Endothelial cell of umbilical vein (primary cell): ENCODE measurements around the gene WDR5. TPM values are rescaled to one million over a fixed set of nuclear protein-coding genes. Genes with fewer than 3 reads are reported as not detected.

Source experiments
- BruUV-seq: library from RNA; stranded (reverse); fragments of 400-500 nt; replicated peaks from 2 replicates; lab custom pipeline; 2021; lab: Mats Ljungman, UMichigan
- CTCF ChIA-PET: fragments of 300-600, 350-600 bp; sonication (Branson Sonifier 250); formaldehyde crosslinking; loops from one replicate; lab custom pipeline; 2021; ENCODE audit warnings: antibody characterized with exemption, inconsistent platforms; lab: Charles Lee
- POLR2A ChIA-PET: fragments of 300-600, 350-600 bp; sonication (Branson Sonifier 250); formaldehyde crosslinking; loops from one replicate; lab custom pipeline; 2021; ENCODE audit warnings: antibody characterized with exemption, inconsistent platforms; lab: Charles Lee
- DNase-seq: peaks from one replicate; pipeline ENCODE4 v3.0.0-alpha.2; 2011; ENCODE audit warnings: low read depth, low spot score
- FAIRE-seq: peaks from 2 replicates; lab custom pipeline; 2011; peaks lifted over from hg19 to GRCh38; lab: Jason Lieb, UNC
- H2AFZ ChIP-seq: 2 replicates; pipeline ENCODE4 v1.6.0; 2012; ENCODE audit warnings: low read depth, low read length, control low read depth, inconsistent platforms
- H3K27ac ChIP-seq: 2 replicates; pipeline ENCODE4 v1.5.1; 2011; ENCODE audit warnings: low read depth, mild to moderate bottlenecking, control low read depth, low read length, moderate library complexity; ENCODE audit not compliant: insufficient read depth
- H3K27me3 ChIP-seq, 2 experiments: 2 replicates each; pipeline versions ENCODE4 v1.6.0 to v1.6.1; 2011; ENCODE audit warnings: low read length in 2 of 2, mixed read lengths in 1 of 2; ENCODE audit not compliant: control insufficient read depth in 2 of 2, insufficient read depth in 2 of 2
- H3K36me3 ChIP-seq, 2 experiments: 2 replicates in 1 of 2; 3 replicates in 1 of 2; pipeline ENCODE4 v1.5.1; 2011; ENCODE audit warnings: low read length in 2 of 2, mild to moderate bottlenecking in 1 of 2, moderate library complexity in 1 of 2; ENCODE audit not compliant: control insufficient read depth in 2 of 2, insufficient read depth in 2 of 2; ENCODE audit errors: extremely low read depth in 1 of 2
- H3K4me1 ChIP-seq: 3 replicates; pipeline ENCODE4 v1.5.1; 2011; ENCODE audit warnings: mild to moderate bottlenecking, low read length; ENCODE audit not compliant: control insufficient read depth, insufficient read depth; ENCODE audit errors: extremely low read depth
- H3K4me2 ChIP-seq: 2 replicates; pipeline ENCODE4 v1.6.1; 2011; ENCODE audit warnings: low read length, control low read depth, mixed read lengths; ENCODE audit not compliant: insufficient read depth
- H3K4me3 ChIP-seq, 3 experiments: fragments of 200-600 bp in 1 of 3; sonication (generic), shearing (Covaris generic) in 1 of 3; replicated peaks in 1 of 3; 2 replicates each; pipeline ENCODE4 v1.5.1; 2011 to 2016; ENCODE audit warnings: control low read depth in 3 of 3, low read length in 3 of 3, mild to moderate bottlenecking in 2 of 3, inconsistent platforms in 1 of 3, low read depth in 1 of 3, moderate library complexity in 1 of 3; ENCODE audit not compliant: insufficient read depth in 1 of 3
- H3K79me2 ChIP-seq: 2 replicates; pipeline ENCODE4 v1.6.0; 2012; ENCODE audit warnings: low read length, inconsistent platforms; ENCODE audit not compliant: control insufficient read depth, insufficient read depth
- H3K9ac ChIP-seq: replicated peaks from 2 replicates; pipeline ENCODE3; 2011; ENCODE audit warnings: low read length, control low read depth; ENCODE audit not compliant: insufficient read depth; ENCODE audit errors: extremely low read depth
- H3K9me1 ChIP-seq: replicated peaks from 3 replicates; pipeline ENCODE4 v1.6.0; 2011; ENCODE audit warnings: mild to moderate bottlenecking, low read length; ENCODE audit not compliant: control insufficient read depth, insufficient read depth; ENCODE audit errors: extremely low read depth
- H3K9me3 ChIP-seq: replicated peaks from 2 replicates; pipeline ENCODE4 v1.5.1; 2012; ENCODE audit warnings: low read length, inconsistent platforms; ENCODE audit not compliant: control insufficient read depth, insufficient read depth
- H4K20me1 ChIP-seq: replicated peaks from 2 replicates; pipeline ENCODE3; 2011; ENCODE audit warnings: mild to moderate bottlenecking, low read length; ENCODE audit not compliant: control insufficient read depth, insufficient read depth; ENCODE audit errors: extremely low read depth
- EZH2 ChIP-seq: IDR thresholded peaks from 2 replicates; pipeline ENCODE4 v1.6.1; 2012; ENCODE audit warnings: borderline replicate concordance, low read depth, mild to moderate bottlenecking, moderate library complexity, low read length, inconsistent platforms; ENCODE audit not compliant: severe bottlenecking
- FOS ChIP-seq: IDR thresholded peaks from 2 replicates; pipeline ENCODE4 v1.6.1; 2011; ENCODE audit warnings: mild to moderate bottlenecking, low read length, moderate library complexity, borderline replicate concordance; ENCODE audit not compliant: insufficient read depth
- GATA2 ChIP-seq: IDR thresholded peaks from 2 replicates; pipeline ENCODE4 v1.7.0; 2011; ENCODE audit warnings: low read depth, mild to moderate bottlenecking, moderate library complexity, mixed read lengths, low read length; ENCODE audit not compliant: insufficient read length, insufficient read depth
- JUN ChIP-seq: IDR thresholded peaks from 2 replicates; pipeline ENCODE4 v1.6.1; 2011; ENCODE audit warnings: borderline replicate concordance, low read depth; ENCODE audit not compliant: insufficient read length, insufficient read depth
- MYC ChIP-seq: IDR thresholded peaks from one replicate; pipeline ENCODE4 v1.6.1; 2011; ENCODE audit warnings: mild to moderate bottlenecking, low read depth, low read length
- POLR2A ChIP-seq: IDR thresholded peaks from 2 replicates; pipeline ENCODE4 v1.6.1; 2012; ENCODE audit warnings: low read depth, mild to moderate bottlenecking, control low read depth, low read length
- POLR2AphosphoS5 ChIP-seq: IDR thresholded peaks from 2 replicates; pipeline ENCODE4 v1.6.1; 2012; ENCODE audit warnings: low read depth, mild to moderate bottlenecking, control low read depth, low read length, moderate library complexity; ENCODE audit not compliant: insufficient read depth
- dilution Hi-C: fragments of 300-500 bp; cut with MboI; formaldehyde crosslinking; loops from one replicate; pipeline ENCODE4 v1.15.0; 2019; ENCODE audit warnings: low sequenced_read_pairs; ENCODE audit not compliant: extremely low pct_ligation_motif_present
- intact Hi-C: fragments of 100-400 bp; cut with micrococcal nuclease; formaldehyde crosslinking; loops from one replicate; pipeline ENCODE4 v1.10.0; 2022
- polyA plus RNA-seq, 4 experiments: library from polyadenylated mRNA; depleted of rRNA in 3 of 4; stranded (reverse) in 3 of 4; unstranded in 1 of 4; fragments of >200 nt; gene quantifications; 2 replicates each; pipeline versions ENCODE4 v1.2.1 to v1.2.3, GENCODE V29; 2011 to 2012; ENCODE audit warnings: missing spikeins in 1 of 4
- total RNA-seq: library from RNA; stranded (reverse); gene quantifications from 2 replicates; pipeline ENCODE4 v1.2.3, GENCODE V29; 2021
- TF ChIP-seq, protein P1 (sequence below): IDR thresholded peaks from 2 replicates; pipeline ENCODE4 v1.6.1; 2011; ENCODE audit not compliant: insufficient read depth, insufficient read length
- TF ChIP-seq, protein P2 (sequence below), 2 donors: IDR thresholded peaks; 1 replicate in 1 of 2; 2 replicates in 1 of 2; pipeline ENCODE4 v1.5.1; 2011; ENCODE audit warnings: low read length in 2 of 2, mild to moderate bottlenecking in 2 of 2, moderate library complexity in 2 of 2, control low read depth in 1 of 2, inconsistent platforms in 1 of 2, low read depth in 1 of 2; ENCODE audit not compliant: insufficient read depth in 1 of 2; ENCODE audit errors: extremely low read depth in 1 of 2

WDR5 gene
- total and polyA plus RNA-seq, 2 donors (not counting 3 experiments of a cell fraction or from before 2014, with no cell fraction given), result 32.1 to 42.5 TPM

DNA sequence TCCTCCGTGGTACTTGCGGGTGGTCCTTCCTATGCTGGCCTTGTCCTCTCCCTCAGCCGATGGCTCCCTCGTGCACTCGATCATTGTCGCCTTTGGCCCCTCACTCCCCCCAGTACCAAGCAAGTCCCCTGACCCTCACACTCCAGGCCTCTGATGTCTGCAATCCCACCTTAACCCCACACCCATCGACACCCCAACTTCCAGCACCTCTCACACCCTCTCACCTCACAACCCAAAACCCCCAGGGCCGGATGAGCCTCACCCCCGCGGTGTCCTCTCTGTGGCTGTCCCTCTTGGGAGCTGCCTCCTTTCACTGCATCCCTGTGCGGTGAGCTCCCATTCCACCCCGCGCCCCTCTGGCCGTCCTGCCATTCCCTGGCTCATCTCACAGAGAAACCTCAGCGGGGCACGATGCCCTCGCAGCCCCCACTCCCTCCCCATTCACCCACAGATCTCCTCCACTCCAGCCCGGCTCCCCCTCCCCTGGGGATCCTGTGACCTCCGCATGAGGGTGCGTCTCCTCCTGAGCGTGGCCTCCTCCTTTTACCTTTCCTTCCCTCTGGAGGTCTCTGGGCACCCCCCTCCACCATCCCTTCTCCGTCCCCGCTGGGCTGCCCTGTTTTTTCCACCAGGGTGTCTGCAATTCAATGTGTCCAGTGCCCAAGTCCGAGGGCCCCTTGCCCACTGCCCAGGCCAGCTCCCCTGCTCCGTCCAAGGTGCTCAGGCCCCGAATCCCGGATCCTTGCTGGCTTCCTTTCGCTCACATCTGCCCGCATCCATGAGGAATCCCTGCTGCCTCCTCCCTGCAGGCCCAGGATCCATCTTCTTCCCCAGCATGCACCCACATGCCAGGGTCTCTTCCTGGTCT is 44.3 kb downstream of the WDR5 start:
- Histone ChIP-seq H3K4me2 (no peak overlapping the region), H2AFZ (no peak overlapping the region), H4K20me1 (no peaks in the 10 kb centered on the region), H3K9me1 (no peaks in the 10 kb centered on the region), H3K9me3 (no peaks in the 10 kb centered on the region), H3K4me3 (no peak overlapping the region), H3K79me2 (no peaks in the 10 kb centered on the region), H3K27me3 (peaks cover 2 to 3% of the 10 kb centered on the region in 2 experiments), H3K27ac (no peak overlapping the region), H3K9ac (no peak overlapping the region), H3K4me1 (no peaks in the 10 kb centered on the region), H3K36me3 (no peaks in the 10 kb centered on the region)
- intact Hi-C loops, result no loop called here
- BruUV-seq, result no TSS peak
- TF ChIP-seq JUN (no peak), FOS (no peak), POLR2AphosphoS5 (no peak), EZH2 (no peak), POLR2A (no peak), MYC (no peak), GATA2 (no peak)
- TF ChIP-seq, protein P1, sequence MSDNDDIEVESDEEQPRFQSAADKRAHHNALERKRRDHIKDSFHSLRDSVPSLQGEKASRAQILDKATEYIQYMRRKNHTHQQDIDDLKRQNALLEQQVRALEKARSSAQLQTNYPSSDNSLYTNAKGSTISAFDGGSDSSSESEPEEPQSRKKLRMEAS, result no peak
- TF ChIP-seq, protein P2, sequence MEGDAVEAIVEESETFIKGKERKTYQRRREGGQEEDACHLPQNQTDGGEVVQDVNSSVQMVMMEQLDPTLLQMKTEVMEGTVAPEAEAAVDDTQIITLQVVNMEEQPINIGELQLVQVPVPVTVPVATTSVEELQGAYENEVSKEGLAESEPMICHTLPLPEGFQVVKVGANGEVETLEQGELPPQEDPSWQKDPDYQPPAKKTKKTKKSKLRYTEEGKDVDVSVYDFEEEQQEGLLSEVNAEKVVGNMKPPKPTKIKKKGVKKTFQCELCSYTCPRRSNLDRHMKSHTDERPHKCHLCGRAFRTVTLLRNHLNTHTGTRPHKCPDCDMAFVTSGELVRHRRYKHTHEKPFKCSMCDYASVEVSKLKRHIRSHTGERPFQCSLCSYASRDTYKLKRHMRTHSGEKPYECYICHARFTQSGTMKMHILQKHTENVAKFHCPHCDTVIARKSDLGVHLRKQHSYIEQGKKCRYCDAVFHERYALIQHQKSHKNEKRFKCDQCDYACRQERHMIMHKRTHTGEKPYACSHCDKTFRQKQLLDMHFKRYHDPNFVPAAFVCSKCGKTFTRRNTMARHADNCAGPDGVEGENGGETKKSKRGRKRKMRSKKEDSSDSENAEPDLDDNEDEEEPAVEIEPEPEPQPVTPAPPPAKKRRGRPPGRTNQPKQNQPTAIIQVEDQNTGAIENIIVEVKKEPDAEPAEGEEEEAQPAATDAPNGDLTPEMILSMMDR (IDR thresholded peaks at IDR 0.05; ENCODE audit: extremely low read depth in 1 of 2, insufficient read depth in 1 of 2, low read depth in 1 of 2, low read length in 2 of 2), result no peak
- no peak for FAIRE-seq
- POLR2A ChIA-PET, result interaction anchor here (0.6 kb wide), 1 partner anchor 83 kb away, joined by 3 read pairs; no protein-coding TSS in a partner anchor
- dilution Hi-C loops, result no loop called here
- CTCF ChIA-PET, result interaction anchor here (1.0 to 1.7 kb wide), 2 partner anchors 9 to 263 kb away, joined by 3 to 5 read pairs; no protein-coding TSS in a partner anchor
- DNase-seq, result no peak
